HEK293 (cell line): ENCODE data around the gene ALDH3A1.

Experiments
- CTCF ChIP-seq: fragments of 450-650 bp; formaldehyde crosslinking; IDR thresholded peaks from 2 replicates; pipeline ENCODE4 v1.5.1; 2016; ENCODE audit warnings: missing biosample characterization, missing genetic modification characterization
- REPIN1 ChIP-seq: fragments of 450-650 bp; formaldehyde crosslinking; IDR thresholded peaks from 2 replicates; pipeline ENCODE4 v1.5.1; 2017; ENCODE audit warnings: missing biosample characterization, missing genetic modification characterization, low read depth
- ZNF24 ChIP-seq: fragments of 450-650 bp; formaldehyde crosslinking; IDR thresholded peaks from 2 replicates; pipeline ENCODE4 v1.5.1; 2016; ENCODE audit warnings: missing biosample characterization, missing genetic modification characterization

DNA sequence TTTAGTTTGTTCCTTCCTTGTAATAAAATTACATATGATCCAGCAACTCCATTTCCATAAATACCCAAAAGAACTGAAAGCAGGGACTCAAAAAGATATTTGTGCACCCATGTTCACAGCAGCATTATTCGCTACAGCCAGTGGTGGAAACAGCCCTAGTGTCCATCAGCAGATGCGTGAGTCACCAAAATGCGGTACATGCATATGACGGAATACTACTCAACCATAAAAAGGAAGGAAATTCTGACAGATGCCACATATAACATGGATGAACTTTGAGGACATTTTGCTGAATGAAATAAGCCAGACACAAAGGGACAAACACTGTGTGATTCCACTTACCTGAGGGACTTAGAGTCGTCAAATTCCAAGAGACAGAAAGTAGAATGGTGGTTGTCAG lies 22.6 kb downstream of the ALDH3A1 start:
- TF ChIP-seq CTCF (tag by site-specific recombination) (no peak), ZNF24 (tag by site-specific recombination) (no peak), REPIN1 (tag by site-specific recombination) (no peak)
